ENCODE results near the gene TREH.
"Not testable (repeated sequence)": the region's sequence is repeated elsewhere in the genome, so short reads cannot be mapped to it uniquely, and the experiment has no call there.

TREH gene, protein sequence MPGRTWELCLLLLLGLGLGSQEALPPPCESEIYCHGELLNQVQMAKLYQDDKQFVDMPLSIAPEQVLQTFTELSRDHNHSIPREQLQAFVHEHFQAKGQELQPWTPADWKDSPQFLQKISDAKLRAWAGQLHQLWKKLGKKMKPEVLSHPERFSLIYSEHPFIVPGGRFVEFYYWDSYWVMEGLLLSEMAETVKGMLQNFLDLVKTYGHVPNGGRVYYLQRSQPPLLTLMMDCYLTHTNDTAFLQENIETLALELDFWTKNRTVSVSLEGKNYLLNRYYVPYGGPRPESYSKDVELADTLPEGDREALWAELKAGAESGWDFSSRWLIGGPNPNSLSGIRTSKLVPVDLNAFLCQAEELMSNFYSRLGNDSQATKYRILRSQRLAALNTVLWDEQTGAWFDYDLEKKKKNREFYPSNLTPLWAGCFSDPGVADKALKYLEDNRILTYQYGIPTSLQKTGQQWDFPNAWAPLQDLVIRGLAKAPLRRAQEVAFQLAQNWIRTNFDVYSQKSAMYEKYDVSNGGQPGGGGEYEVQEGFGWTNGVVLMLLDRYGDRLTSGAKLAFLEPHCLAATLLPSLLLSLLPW

DNA sequence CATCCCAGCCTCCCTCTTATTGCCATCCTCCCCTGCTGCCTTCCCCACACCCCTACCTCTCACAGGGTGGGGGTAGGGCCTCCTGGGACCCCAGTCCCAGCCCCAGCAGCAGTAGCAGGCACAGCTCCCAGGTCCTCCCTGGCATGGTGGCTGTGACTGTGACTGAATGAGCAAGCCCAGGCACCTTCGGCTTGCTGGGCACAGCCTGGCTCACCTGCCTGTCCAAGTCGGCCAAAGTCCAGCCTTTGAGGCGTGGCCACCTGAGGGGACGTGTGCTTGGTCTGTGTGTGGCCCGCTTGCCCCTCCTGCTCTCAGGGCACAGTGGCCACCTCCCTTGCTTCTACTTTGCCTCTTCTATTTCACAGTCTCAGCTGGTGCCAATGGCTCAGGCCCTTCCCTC is at the start of gene TREH:
Gene TREH, minus strand, starts transcription at position 168 of the 400 bp plus-strand sequence. Its CDS starts 23 bp downstream, at position 145.
- no peak within 1 kb of the TSS for H3K4me3 ChIP-seq (replicated peaks; ENCODE audit: low read depth, low read length)
- DNase-seq (ENCODE audit: low read depth): no peak
- TF ChIP-seq, protein P1, sequence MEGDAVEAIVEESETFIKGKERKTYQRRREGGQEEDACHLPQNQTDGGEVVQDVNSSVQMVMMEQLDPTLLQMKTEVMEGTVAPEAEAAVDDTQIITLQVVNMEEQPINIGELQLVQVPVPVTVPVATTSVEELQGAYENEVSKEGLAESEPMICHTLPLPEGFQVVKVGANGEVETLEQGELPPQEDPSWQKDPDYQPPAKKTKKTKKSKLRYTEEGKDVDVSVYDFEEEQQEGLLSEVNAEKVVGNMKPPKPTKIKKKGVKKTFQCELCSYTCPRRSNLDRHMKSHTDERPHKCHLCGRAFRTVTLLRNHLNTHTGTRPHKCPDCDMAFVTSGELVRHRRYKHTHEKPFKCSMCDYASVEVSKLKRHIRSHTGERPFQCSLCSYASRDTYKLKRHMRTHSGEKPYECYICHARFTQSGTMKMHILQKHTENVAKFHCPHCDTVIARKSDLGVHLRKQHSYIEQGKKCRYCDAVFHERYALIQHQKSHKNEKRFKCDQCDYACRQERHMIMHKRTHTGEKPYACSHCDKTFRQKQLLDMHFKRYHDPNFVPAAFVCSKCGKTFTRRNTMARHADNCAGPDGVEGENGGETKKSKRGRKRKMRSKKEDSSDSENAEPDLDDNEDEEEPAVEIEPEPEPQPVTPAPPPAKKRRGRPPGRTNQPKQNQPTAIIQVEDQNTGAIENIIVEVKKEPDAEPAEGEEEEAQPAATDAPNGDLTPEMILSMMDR (IDR thresholded peaks at IDR 0.05; ENCODE audit: low read length, missing control alignments): no peak

DNA sequence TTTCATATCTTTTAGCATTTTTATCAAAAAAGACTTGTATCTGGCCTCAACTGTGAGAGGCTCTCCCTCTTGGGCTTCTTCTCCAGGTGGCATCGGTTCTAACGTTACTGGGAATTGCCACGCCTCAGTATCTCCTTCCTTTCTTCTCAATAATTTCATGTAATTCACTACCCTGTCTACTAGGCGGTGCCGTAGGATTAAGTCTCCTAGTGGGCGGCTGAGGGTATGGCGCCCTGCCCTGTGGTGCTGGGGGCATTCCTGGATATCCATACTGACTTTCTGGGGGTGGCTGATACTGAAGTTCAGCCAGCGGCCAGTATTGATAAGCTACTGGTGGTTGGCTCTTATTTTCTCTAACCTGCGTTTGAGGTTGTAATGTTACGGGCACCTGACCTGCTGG is 48.7 kb upstream of the TREH start:
- H3K4me3 ChIP-seq (replicated peaks; ENCODE audit: low read depth, low read length); DNase-seq (ENCODE audit: low read depth): not testable (repeated sequence)

DNA sequence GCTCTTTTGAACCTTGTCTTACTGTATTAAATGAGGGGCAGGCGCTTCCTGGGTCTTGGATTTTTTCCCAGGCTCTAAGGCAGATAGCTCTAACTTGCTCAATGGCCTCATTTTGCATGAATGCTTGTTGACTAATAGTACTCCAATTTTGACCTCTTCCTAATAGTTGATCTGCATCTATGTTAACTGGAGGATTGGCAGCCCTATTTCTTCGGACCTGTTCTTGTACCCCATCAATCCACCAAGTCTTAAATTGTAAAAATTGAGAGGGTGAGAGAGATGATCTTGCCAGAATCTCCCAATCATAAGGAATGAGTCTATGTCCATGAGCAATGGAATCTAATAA is 48.2 kb upstream of the TREH start:
- not testable (repeated sequence) for DNase-seq (ENCODE audit: low read depth); H3K4me3 ChIP-seq (replicated peaks; ENCODE audit: low read depth, low read length)

DNA sequence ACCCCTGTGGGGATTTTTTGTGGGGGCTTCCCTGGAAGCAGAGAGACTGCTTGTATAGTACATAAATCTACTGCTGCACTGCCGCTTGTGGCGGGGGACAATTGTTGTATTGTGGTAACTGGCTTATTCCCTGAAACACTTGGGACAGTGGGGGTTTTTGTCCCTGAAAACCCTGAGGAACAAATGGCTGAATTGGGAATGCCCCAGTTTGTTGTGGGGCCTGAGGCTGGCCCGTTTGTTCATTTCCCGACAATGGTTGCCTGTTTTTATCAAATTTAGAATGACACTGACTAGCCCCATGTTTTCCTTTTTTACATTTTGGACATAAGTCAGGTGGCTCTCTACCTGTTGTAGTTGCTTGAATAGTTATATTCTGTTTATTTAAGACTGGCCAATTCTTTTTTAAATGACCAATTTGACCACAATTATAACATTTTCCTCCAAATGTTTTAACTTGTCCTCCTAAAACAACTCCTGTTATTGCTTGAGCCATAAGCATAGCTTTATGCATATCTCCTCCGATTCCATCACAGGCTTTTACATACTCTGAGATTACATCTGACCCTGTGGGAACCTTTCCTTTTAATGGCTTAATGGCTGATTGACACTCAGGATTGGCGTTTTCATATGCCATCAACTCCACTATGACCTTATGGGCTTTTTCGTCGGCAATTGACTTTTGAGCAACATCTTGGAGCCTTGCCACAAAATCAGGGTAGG is 47.7 kb upstream of the TREH start:
- DNase-seq (ENCODE audit: low read depth); H3K4me3 ChIP-seq (replicated peaks; ENCODE audit: low read depth, low read length): not testable (repeated sequence)

DNA sequence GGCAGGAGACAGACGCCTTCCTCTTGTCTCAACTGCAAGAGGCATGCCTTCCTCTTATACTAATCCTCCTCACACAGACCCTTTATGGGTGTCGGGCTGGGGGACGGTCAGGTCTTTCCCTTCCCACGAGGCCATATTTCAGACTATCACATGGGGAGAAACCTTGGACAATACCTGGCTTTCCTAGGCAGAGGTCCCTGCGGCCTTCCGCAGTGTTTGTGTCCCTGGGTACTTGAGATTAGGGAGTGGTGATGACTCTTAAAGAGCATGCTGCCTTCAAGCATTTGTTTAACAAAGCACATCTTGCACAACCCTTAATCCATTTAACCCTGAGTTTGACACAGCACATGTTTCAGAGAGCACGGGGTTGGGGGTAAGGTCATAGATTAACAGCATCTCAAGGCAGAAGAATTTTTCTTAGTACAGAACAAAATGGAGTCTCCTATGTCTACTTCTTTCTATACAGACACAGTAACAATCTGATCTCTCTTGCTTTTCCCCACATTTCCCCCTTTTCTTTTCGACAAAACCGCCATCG is 42.1 kb upstream of the TREH start:
- H3K4me3 ChIP-seq (replicated peaks; ENCODE audit: low read depth, low read length); DNase-seq (ENCODE audit: low read depth): not testable (repeated sequence)

DNA sequence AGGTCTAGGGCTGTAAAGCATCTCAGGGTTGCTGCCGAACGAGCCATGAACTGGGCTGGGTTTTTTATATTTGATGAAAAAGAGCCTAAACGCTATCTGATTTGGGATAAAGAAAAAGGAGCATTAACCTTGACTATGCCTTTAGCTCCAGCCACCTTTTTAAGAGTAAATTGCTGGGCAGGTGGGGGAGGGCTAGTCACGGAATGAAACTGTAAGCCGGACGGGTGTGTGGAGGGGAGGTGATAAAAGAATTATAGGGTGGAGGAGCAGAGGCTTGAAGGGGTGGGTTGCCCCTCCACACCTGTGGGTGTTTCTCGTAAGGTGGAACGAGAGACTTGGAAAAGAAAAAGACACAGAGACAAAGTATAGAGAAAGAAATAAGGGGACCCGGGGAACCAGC is 41.3 kb upstream of the TREH start:
- DNase-seq (ENCODE audit: low read depth); H3K4me3 ChIP-seq (replicated peaks; ENCODE audit: low read depth, low read length): not testable (repeated sequence)

DNA sequence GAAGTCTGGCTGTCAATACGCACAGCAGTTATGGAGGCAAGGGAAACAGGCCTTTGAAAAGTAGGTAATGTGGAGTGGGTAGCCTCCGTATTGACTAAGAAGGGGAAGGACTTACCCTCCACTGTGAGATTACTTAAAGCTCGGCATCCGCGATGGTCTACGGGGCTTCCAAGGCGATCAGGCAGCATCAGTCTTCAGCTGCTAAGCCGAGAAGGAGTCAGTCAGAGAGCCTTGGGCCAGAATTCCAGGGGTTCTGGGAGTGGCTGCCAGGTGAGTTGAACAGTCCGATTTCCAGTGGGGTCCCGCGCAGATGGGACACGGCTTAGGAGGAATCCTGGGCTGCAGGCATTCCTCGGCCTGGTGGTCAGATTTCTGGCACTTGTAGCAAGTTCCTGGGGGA is 40.6 kb upstream of the TREH start:
- not testable (repeated sequence) for H3K4me3 ChIP-seq (replicated peaks; ENCODE audit: low read depth, low read length); DNase-seq (ENCODE audit: low read depth)

DNA sequence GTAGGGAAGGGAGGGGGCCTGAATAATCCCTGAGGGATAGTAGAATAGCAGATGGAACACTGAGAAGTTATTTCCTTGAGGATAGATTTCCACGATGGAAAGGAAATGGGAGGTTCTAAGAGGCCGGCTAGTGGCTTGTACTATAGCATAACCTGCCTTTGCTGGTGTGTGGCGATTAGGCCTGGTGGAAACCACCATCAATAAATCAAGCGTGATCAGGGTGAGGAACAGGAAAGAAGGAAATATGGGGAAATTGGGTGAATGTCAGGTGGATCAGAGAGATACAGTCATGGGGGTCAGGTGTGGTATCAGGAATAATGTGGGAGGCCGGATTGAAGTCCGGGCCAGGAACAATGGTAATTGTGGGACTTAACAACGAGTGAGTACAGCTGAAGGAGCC is 39.1 kb upstream of the TREH start:
- not testable (repeated sequence) for H3K4me3 ChIP-seq (replicated peaks; ENCODE audit: low read depth, low read length); DNase-seq (ENCODE audit: low read depth)

DNA sequence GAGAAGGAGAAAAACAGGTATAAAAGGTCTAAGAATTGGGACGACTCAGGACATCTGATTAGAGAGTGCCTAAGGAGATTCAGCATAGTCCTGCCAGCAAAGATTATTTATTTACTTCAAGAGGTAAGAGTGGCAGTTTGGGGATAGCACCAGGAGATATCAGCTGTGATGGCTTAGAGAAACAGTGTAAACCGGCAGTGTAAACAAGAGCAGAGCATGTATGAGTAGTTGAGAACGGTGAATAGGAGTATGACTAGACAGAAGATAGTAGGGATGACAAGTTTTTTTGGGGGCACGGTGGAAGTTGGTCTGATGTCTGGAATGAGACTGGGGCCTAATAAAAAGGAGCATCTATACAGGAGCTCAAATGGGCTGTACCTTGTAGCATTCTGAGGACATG is 38.3 kb upstream of the TREH start:
- not testable (repeated sequence) for H3K4me3 ChIP-seq (replicated peaks; ENCODE audit: low read depth, low read length); DNase-seq (ENCODE audit: low read depth)

DNA sequence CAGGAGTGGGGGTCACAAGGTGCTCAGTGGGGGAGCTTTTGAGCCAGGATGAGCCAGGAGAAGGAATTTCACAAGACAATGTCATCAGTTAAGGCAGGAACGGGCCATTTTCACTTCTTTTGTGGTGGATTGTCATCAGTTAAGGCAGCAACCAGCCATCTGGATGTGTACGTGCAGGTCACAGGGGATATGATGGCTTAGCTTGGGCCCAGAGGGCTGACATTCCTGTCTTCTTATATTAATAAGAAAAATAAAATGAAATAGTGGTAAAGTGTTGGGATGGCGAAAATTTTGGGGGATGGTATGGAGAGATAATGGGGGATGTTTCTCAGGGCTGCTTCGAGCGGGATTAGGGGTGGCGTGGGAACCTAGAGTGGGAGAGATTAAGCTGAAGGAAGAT is 37.8 kb upstream of the TREH start:
- not testable (repeated sequence) for H3K4me3 ChIP-seq (replicated peaks; ENCODE audit: low read depth, low read length); DNase-seq (ENCODE audit: low read depth)

DNA sequence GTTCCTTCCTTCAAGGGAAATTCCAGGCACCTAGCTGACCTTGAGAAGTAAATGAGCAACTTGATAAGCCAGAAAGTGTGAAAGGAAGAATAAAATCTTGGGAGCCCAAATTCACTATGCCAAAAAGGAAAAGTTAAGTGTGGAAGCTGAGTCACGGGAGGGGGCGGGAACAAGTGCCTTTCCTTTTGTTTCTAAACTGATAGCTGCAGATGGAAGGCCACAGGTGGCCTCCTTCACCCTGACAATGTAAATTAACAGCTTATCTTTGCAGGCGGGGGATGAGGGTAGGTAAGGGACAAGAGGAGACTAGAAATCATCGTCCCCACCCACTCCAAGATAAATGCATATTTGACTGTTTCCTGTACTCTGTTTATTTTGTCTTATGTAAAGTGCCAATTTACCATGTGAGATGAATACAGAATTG is 36.4 kb upstream of the TREH start:
- DNase-seq (ENCODE audit: low read depth): peak; percentile 25
- no peak overlapping the region for H3K4me3 ChIP-seq (replicated peaks; ENCODE audit: low read depth, low read length)
- TF ChIP-seq, protein P1 (IDR thresholded peaks at IDR 0.05; ENCODE audit: low read length, missing control alignments): no peak

Data from fibroblast of pulmonary artery (primary cell).